Hepatocyte (in vitro differentiated cells): ENCODE data around the gene ZIM2.

Experiments used
- EZH2 ChIP-seq: fragments of 200-600 bp; sonication (generic); IDR thresholded peaks from 2 replicates; pipeline ENCODE4 v1.6.1; 2016; ENCODE audit warnings: antibody characterized with exemption, mild to moderate bottlenecking, borderline replicate concordance
- TF ChIP-seq, protein P1 (sequence below): fragments of 200-600 bp; sonication (generic); IDR thresholded peaks from 2 replicates; pipeline ENCODE4 v1.5.1; 2016; ENCODE audit warnings: antibody characterized with exemption, mild to moderate bottlenecking; ENCODE audit not compliant: poor library complexity

GRCh38 chr19:56836059-56836458, 4.5 kb downstream of the ZIM2 start:
- TF ChIP-seq, protein P1, sequence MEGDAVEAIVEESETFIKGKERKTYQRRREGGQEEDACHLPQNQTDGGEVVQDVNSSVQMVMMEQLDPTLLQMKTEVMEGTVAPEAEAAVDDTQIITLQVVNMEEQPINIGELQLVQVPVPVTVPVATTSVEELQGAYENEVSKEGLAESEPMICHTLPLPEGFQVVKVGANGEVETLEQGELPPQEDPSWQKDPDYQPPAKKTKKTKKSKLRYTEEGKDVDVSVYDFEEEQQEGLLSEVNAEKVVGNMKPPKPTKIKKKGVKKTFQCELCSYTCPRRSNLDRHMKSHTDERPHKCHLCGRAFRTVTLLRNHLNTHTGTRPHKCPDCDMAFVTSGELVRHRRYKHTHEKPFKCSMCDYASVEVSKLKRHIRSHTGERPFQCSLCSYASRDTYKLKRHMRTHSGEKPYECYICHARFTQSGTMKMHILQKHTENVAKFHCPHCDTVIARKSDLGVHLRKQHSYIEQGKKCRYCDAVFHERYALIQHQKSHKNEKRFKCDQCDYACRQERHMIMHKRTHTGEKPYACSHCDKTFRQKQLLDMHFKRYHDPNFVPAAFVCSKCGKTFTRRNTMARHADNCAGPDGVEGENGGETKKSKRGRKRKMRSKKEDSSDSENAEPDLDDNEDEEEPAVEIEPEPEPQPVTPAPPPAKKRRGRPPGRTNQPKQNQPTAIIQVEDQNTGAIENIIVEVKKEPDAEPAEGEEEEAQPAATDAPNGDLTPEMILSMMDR, result no peak
- no peak for TF ChIP-seq EZH2
